GM18519 (cell line): ENCODE results near the gene FGD6.

Experiments
- ATAC-seq: cut with Tn5 transposase; IDR thresholded peaks from one replicate; pipeline ENCODE4 v1.9.1; 2021; ENCODE audit warnings: mild to moderate bottlenecking, moderate library complexity; ENCODE audit not compliant: unreplicated experiment, low FRiP score

Gene FGD6

GRCh38 chr12:95037906-95038305 lies 179.4 kb downstream of the FGD6 start:
- no peak for ATAC-seq

- no peak for ATAC-seq
Measured at GRCh38 chr12:95034750-95035149, 182.5 kb downstream of the FGD6 start.
